Measurements from ENCODE around the gene KLHL5. TPM values are rescaled to one million over a fixed set of nuclear protein-coding genes. Genes with fewer than 3 reads are reported as not detected.

Gene KLHL5
- polyA plus RNA-seq, 1 donor from 2014 or later: 26.6 TPM

DNA sequence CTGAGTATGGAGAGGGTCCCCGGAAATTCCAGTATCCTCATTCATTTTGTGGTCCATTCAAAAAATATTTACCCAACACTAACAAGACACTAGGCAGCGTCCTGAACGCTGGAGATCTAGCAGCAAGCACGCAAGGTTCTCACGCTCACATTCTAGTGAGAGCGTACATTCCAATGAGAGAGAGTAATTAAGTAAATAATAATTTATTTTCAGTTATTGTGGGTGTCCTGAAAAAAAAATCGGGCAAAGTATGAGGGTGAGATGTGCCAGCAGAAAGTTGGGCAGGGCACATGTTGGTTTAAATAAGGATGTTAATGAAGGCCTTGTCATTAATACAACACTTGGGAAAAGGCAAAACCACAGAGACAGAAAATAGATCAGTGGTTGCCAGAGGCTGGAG, 25.9 kb upstream of the KLHL5 start:
- peak overlapping the region in 1 of 4 donors; percentile 44 for H3K4me3 Mint-ChIP-seq
- H3K27me3 Mint-ChIP-seq: no peaks in the 10 kb centered on the region
- H3K36me3 Mint-ChIP-seq: no peaks in the 10 kb centered on the region
- no peaks in the 10 kb centered on the region for H3K9me3 Mint-ChIP-seq
- H3K4me1 Mint-ChIP-seq: peaks cover 23 to 41% (median 38%) of the 10 kb centered on the region in 3 donors
- peak overlapping the region in 1 of 3 donors; percentile 62 for H3K27ac Mint-ChIP-seq

DNA sequence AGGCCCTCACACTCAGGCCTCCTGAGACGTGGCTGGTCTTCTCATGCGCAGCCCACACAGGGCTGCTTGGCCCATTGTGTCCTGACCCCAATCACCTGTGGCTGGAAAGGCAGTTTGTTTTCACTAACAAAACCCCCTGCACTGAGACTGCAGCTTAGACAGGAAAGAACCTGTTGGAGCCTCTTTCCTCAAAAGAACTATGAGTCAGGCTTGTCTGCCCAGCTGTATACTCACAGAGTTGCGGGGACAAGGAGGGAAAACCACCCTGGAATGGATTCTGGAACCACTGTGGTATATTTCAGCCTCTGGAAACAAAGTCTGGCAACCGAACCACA, 24.6 kb upstream of the KLHL5 start:
- Mint-ChIP-seq H3K4me1 (peaks cover 28 to 41% (median 40%) of the 10 kb centered on the region in 3 donors), H3K4me3 (peak overlapping the region in 1 of 4 donors; percentile 75), H3K27me3 (no peaks in the 10 kb centered on the region), H3K36me3 (no peaks in the 10 kb centered on the region), H3K9me3 (no peaks in the 10 kb centered on the region), H3K27ac (peak overlapping the region in 2 of 3 donors; percentile 81 to 94)

DNA sequence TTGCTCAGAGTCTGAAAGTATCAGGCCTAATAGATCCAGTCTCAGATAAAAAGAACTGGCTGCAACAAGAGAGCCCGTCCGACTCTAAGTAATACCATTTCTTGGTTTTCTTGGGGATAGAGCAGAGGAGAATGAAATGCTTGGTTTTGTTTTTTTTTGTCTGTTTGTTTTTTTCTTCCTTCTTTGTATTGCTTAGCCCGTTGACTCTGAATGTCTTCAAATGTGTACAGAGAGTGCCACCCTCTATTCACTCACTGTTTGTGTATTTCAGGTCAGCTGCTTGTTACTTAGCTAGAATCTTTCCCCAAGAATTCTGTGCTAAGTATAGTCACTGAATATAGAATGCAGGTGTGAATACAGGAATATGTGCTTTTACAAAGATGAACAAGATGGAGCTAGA, 24.1 kb upstream of the KLHL5 start:
- Mint-ChIP-seq H3K27me3 (no peaks in the 10 kb centered on the region), H3K9me3 (no peaks in the 10 kb centered on the region), H3K36me3 (no peaks in the 10 kb centered on the region), H3K4me1 (peaks cover 27 to 41% (median 40%) of the 10 kb centered on the region in 3 donors), H3K27ac (peak overlapping the region in 2 of 3 donors; percentile 63 to 81), H3K4me3 (peak overlapping the region in 2 of 4 donors; percentile 10 to 75)

DNA sequence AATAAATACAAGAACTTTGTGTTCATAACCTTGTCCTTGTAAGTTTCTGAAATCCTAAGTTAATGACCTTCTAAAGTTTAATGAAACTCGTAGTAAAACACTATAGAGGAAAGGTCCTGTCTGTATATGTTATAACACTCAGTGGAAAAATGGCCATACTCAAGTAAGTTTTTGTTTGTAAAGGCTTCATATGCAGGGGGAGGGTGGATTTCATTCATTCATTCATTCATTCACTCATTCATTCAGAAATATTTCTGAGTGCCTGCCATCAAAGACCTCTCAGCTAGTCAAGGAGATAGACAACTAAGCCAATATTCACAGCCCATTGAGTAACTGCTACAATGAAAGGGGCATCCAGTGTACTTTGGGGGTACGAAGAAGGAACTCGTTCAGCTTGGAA, 22.9 kb upstream of the KLHL5 start:
- Mint-ChIP-seq H3K4me1 (peaks cover 29 to 47% (median 46%) of the 10 kb centered on the region in 3 donors), H3K36me3 (no peaks in the 10 kb centered on the region), H3K27me3 (no peaks in the 10 kb centered on the region), H3K4me3 (peak overlapping the region in 1 of 4 donors; percentile 24), H3K9me3 (no peaks in the 10 kb centered on the region), H3K27ac (peak overlapping the region in 2 of 3 donors; percentile 64 to 80)

DNA sequence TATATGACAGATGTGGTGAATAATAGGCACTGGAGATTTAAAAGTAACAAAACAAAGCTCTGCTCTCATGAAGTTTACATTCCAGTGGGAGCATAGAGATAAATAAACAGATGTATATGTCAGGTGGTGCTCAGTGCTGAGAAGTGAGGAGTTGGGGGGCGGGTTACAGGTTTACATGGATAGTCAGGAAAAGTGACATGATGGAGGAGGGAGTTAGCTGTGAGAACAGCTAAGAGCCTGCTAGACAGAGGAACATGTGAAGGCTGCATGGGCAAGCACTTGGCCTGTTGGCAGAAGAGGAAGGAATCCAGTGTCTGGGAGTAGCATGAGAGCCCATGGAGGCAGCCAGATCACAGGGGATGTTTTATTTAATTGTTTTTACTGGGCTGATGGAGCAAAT, 19.7 kb upstream of the KLHL5 start:
- peak overlapping the region in 3 of 4 donors; percentile 16 to 75 (median 38) for H3K4me3 Mint-ChIP-seq
- peaks cover 38 to 48% (median 44%) of the 10 kb centered on the region in 3 donors for H3K4me1 Mint-ChIP-seq
- no peaks in the 10 kb centered on the region for H3K36me3 Mint-ChIP-seq
- peak overlapping the region in 2 of 3 donors; percentile 78 to 82 for H3K27ac Mint-ChIP-seq
- H3K27me3 Mint-ChIP-seq: no peaks in the 10 kb centered on the region
- no peaks in the 10 kb centered on the region for H3K9me3 Mint-ChIP-seq

DNA sequence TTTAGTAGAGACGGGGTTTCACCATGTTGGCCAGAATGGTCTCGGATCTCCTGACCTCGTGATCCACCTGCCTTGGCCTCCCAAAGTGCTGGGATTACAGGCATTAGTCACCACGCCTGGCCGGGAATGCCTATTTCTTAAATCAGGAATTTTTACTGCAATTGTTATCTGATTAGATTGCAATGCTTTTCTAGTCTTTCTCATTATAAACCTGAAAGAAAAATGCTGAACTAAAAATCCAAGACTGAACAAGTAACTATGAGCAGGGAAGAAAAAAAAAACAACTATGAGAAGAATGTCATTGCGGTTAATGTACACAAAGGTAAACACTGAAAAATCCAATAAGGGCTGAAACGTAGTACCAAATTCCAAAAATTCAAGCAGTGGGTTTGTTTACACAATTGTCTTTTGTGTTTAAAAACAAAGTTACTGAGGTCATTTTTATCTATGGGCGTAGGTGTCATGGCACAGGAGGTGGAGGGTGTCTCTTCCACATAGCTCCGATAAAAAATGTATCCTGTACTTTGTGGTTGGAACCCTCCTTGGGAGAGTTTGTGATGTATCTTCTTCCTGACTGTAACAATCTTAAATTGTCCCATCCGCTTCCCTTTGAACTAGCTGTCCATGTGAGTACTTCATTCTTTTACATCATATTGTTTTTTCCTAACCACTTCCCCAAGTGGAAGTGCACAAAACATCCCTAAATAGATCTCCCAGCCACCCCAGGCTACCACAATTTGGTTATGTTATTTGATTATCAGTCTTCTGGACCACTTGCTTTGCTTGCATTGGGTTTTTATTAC, 18.8 kb upstream of the KLHL5 start:
- H3K36me3 Mint-ChIP-seq: no peaks in the 10 kb centered on the region
- no peaks in the 10 kb centered on the region for H3K27me3 Mint-ChIP-seq
- H3K4me3 Mint-ChIP-seq: peak overlapping the region; percentile 86 to 97 (median 96)
- peak overlapping the region; percentile 91 to 94 (median 94) for H3K27ac Mint-ChIP-seq
- no peaks in the 10 kb centered on the region for H3K9me3 Mint-ChIP-seq
- peaks cover 41 to 48% (median 44%) of the 10 kb centered on the region in 3 donors for H3K4me1 Mint-ChIP-seq

DNA sequence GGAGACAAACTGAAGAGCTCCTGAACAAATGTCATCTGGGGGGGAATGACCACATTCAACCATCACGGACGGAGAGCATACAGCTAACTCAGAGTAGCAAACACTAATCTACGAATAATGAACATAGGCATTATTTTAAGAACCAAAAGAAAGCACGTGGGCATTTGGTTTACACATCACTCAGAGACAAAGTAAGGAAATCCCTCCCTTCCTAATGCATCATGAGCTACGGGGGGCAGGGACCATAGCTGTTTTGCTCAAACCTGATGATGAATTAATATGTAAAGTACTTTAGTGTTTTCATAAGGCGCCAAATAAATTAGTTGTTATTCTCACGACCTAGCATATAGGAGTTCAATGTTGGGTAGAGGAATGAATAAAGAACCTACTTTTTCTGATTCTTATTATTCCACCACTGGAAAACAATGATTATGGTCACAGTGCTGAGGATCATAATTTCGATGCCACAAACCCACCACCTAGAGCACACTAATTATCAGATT, 18.1 kb upstream of the KLHL5 start:
- Mint-ChIP-seq H3K27me3 (no peaks in the 10 kb centered on the region), H3K4me3 (peak overlapping the region; percentile 86 to 97 (median 96)), H3K27ac (peak overlapping the region; percentile 94 to 98 (median 94)), H3K9me3 (no peaks in the 10 kb centered on the region), H3K36me3 (no peaks in the 10 kb centered on the region), H3K4me1 (peaks cover 44 to 50% (median 47%) of the 10 kb centered on the region in 3 donors)

DNA sequence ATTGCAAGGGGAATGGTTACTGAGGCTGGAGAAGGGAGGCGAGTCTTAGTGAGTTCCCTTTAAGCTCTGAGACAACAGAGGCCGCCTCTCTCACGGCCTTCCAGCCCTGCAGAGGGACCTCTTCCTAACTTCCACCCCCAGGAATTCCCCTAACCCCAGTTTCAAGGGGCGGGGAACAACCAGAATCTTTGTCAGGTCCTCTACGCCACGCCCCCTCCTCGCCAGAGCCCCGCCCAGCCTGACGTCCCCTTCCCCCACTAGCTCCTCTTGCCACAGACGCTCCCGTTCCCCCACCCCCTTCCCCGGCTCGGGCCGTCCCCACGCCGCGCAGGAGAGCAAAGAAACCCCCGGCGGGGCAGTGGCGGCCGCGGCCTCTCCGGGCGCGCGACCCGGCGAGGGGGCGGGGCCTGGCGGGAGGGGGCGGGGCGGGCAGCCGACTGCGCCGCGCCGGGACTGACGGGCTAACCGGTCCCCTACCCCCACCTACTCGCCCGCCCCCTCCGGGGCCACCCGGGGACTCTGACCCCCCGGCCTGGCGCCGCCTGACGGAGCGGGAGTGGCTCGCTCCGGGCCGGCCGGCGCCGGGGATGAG, 17.6 kb upstream of the KLHL5 start:
- H3K27me3 Mint-ChIP-seq: no peaks in the 10 kb centered on the region
- H3K27ac Mint-ChIP-seq: peak overlapping the region; percentile 94 to 98 (median 94)
- H3K4me3 Mint-ChIP-seq: peak overlapping the region; percentile 86 to 97 (median 96)
- H3K36me3 Mint-ChIP-seq: no peaks in the 10 kb centered on the region
- H3K9me3 Mint-ChIP-seq: no peaks in the 10 kb centered on the region
- H3K4me1 Mint-ChIP-seq: peaks cover 40 to 51% (median 48%) of the 10 kb centered on the region in 3 donors

DNA sequence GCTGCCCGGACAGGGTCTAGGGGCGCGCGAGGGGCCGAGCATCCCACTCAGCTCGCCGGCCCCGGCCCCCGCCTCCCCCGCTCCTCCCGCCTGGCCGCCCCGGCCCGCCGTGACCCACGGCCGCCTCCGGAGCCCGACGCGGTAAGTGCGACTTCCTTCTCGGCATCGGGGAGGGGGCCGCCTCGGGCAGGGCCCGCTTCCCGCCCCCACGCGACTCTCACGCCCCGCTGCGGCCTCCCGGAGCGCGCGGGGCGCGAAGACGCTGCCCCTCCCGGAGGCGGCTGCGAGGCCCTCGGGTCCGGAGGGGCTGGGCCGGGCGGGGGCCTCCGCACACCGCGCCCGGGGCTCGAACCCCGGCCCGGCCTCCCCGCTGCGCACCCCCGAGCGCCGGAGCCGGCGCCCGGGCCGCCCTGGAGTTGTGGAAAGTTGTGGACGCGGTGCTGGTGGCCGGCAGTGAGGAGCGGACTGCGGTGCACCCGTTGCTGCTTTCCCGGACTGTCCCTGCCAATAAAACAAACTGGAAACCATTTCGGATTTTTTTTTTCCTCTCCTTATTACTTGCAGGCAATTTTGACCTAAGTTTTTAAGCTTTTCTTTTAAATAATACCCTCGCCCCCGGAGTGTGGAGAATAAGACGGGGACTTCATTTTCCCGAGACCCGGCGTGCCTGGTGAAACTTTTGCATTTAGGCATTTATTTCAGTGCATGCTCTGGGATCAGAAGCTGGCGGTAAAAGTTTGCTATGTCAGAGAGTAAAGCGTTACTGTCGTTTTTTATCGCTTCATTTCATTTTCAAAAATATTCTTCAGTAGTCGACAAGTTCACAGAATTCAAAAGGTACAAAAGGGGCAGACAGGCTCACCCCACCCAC, 16.8 kb upstream of the KLHL5 start:
- no peaks in the 10 kb centered on the region for H3K9me3 Mint-ChIP-seq
- H3K36me3 Mint-ChIP-seq: no peaks in the 10 kb centered on the region
- peak overlapping the region; percentile 89 to 99 (median 96) for H3K4me3 Mint-ChIP-seq
- H3K4me1 Mint-ChIP-seq: peaks cover 39 to 51% (median 48%) of the 10 kb centered on the region in 3 donors
- H3K27ac Mint-ChIP-seq: peak overlapping the region; percentile 85 to 93 (median 91)
- H3K27me3 Mint-ChIP-seq: no peaks in the 10 kb centered on the region

DNA sequence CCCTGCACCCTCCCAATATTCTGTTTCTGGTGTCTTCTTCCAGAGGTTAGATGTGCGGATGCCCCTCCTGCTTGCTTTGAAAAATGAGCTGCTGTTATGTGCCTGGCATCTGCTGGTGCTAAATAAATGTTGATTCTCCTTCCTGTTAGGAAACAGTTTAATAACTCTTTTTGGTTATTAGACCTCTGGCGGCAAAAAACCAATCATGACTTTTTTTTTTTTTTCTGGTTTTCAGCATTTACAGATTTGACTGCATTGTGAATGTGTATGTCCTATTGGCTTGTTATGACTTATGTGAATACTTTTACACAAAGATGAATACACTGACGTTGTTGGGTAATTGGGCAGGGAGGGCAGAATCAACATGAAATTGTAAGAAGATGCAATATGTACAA, 16.2 kb upstream of the KLHL5 start:
- no peaks in the 10 kb centered on the region for H3K36me3 Mint-ChIP-seq
- no peaks in the 10 kb centered on the region for H3K27me3 Mint-ChIP-seq
- H3K27ac Mint-ChIP-seq: peak overlapping the region; percentile 85 to 93 (median 91)
- peak overlapping the region; percentile 89 to 99 (median 96) for H3K4me3 Mint-ChIP-seq
- peaks cover 45 to 57% (median 52%) of the 10 kb centered on the region in 3 donors for H3K4me1 Mint-ChIP-seq
- no peaks in the 10 kb centered on the region for H3K9me3 Mint-ChIP-seq

DNA sequence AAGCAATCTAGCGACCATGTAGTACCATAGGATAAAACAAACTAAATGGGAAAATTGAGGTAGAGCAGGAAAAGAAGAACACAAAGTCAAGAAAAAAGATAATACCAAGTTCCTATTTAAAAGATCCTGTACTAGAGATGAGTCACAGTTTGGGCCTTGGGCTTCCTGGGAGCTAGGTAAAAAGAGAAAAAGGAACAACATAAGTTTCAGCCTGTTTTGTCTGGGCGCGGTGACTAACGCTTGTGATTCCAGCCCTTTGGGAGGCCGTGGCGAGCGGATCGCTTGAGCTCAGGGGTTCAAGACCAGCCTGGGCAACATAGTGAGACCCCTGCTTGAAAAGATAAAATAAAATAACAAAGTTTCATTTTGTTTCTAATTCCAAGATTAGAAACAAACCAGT, 15.8 kb upstream of the KLHL5 start:
- Mint-ChIP-seq H3K27ac (peak overlapping the region; percentile 85 to 93 (median 91)), H3K4me1 (peaks cover 49 to 61% (median 56%) of the 10 kb centered on the region in 3 donors), H3K27me3 (no peaks in the 10 kb centered on the region), H3K9me3 (no peaks in the 10 kb centered on the region), H3K36me3 (no peaks in the 10 kb centered on the region), H3K4me3 (peak overlapping the region; percentile 89 to 99 (median 96))

DNA sequence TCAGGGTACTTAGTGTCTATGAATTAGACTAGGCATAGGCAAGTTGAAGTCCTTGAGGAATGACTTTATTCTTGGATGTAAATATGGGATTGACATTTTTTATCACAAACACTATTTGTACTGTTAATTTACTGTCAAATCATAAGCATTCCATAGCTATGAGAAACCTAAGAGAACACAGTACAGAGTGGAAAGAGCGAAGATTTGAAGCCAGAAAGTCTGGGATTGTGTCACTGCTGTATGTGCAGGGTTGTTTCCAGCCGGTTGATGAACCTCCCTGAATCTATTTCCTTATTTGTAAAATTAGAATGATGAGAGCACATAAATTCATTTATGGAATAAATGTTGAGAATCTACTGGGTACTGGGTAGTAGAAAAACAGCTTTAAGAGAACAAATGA, 14.4 kb upstream of the KLHL5 start:
- no peaks in the 10 kb centered on the region for H3K27me3 Mint-ChIP-seq
- H3K4me1 Mint-ChIP-seq: peaks cover 55 to 62% (median 59%) of the 10 kb centered on the region in 3 donors
- peak overlapping the region in 2 of 3 donors; percentile 33 to 43 for H3K27ac Mint-ChIP-seq
- peak overlapping the region in 2 of 4 donors; percentile 44 to 84 for H3K4me3 Mint-ChIP-seq
- H3K9me3 Mint-ChIP-seq: no peaks in the 10 kb centered on the region
- peaks cover 2% of the 10 kb centered on the region for H3K36me3 Mint-ChIP-seq

DNA sequence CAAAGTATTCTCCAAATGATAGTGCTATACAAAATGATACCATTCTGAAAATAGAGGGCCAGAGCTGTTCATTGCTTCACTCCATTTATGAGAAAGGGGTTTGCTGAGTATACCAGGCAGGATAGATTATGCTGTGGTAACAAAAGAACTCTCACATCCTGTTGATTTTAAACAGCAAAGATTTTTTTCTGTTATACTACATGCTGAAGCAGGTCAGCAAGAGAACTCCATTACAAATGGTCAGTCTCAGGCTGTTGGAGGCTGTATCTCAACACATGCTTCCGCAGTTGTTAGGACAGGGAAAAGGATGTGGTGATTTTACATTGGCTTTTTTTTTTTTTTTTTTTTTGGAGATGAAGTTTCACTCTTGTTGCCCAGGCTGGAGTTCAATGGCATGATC, 13.7 kb upstream of the KLHL5 start:
- peaks cover 2% of the 10 kb centered on the region for H3K36me3 Mint-ChIP-seq
- peak overlapping the region in 3 of 4 donors; percentile 44 to 84 (median 77) for H3K4me3 Mint-ChIP-seq
- peaks cover 50 to 62% (median 62%) of the 10 kb centered on the region in 3 donors for H3K4me1 Mint-ChIP-seq
- H3K27ac Mint-ChIP-seq: peak overlapping the region in 2 of 3 donors; percentile 43 to 90
- no peaks in the 10 kb centered on the region for H3K27me3 Mint-ChIP-seq
- H3K9me3 Mint-ChIP-seq: no peaks in the 10 kb centered on the region

DNA sequence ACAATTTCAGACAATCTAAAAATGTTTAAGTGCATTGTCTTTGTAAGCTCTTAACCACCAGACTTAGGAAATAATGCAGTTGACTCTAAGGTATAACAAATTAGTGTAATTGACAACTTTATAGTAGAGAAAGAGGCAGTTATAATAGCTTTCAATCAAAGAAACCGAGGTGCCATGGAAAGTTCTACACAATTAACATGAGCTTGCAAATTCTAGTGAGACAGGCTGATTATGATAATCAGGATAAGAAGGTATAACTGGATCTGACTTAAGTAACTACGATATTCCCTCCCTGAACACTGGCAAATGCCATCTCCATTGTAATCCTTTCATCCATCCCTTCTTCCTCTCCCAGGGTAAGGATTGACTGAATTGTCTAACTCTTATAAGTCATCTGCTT, 11.4 kb upstream of the KLHL5 start:
- peaks cover 2% of the 10 kb centered on the region for H3K36me3 Mint-ChIP-seq
- H3K4me1 Mint-ChIP-seq: peaks cover 56 to 67% (median 59%) of the 10 kb centered on the region in 3 donors
- no peak overlapping the region for H3K4me3 Mint-ChIP-seq
- peak overlapping the region in 2 of 3 donors; percentile 5 to 36 for H3K27ac Mint-ChIP-seq
- H3K27me3 Mint-ChIP-seq: no peaks in the 10 kb centered on the region
- no peaks in the 10 kb centered on the region for H3K9me3 Mint-ChIP-seq

Data from IgD-negative memory B cell (primary cell).